ENCODE results near the gene RCVRN. TPM values are rescaled to one million over a fixed set of nuclear protein-coding genes. Genes with fewer than 3 reads are reported as not detected.

Gene RCVRN
- total RNA-seq, 1 donor from 2014 or later, result 0.17 TPM

GRCh38 chr17:9918804-9919352 lies 13.8 kb upstream of the RCVRN start:
- Histone ChIP-seq H3K27me3 (no peaks in the 10 kb centered on the region), H3K36me3 (peaks cover 22% of the 10 kb centered on the region), H3K27ac (no peak overlapping the region), H3K4me3 (no peak overlapping the region), H3K4me1 (no peaks in the 10 kb centered on the region), H3K9me3 (no peaks in the 10 kb centered on the region)
- TF ChIP-seq, protein P1, sequence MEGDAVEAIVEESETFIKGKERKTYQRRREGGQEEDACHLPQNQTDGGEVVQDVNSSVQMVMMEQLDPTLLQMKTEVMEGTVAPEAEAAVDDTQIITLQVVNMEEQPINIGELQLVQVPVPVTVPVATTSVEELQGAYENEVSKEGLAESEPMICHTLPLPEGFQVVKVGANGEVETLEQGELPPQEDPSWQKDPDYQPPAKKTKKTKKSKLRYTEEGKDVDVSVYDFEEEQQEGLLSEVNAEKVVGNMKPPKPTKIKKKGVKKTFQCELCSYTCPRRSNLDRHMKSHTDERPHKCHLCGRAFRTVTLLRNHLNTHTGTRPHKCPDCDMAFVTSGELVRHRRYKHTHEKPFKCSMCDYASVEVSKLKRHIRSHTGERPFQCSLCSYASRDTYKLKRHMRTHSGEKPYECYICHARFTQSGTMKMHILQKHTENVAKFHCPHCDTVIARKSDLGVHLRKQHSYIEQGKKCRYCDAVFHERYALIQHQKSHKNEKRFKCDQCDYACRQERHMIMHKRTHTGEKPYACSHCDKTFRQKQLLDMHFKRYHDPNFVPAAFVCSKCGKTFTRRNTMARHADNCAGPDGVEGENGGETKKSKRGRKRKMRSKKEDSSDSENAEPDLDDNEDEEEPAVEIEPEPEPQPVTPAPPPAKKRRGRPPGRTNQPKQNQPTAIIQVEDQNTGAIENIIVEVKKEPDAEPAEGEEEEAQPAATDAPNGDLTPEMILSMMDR (IDR thresholded peaks at IDR 0.05), result no peak
- ATAC-seq (no peak), DNase-seq (no peak)
- intact Hi-C loops (cut with DNase I), result no loop called here

- H3K36me3 ChIP-seq, result peaks cover 22% of the 10 kb centered on the region
- TF ChIP-seq, protein P1 (IDR thresholded peaks at IDR 0.05), result no peak
- DNase-seq (no peak), ATAC-seq (no peak)
- intact Hi-C loops (cut with DNase I), result no loop called here
- H3K4me1 ChIP-seq, result no peaks in the 10 kb centered on the region
- no peak overlapping the region for H3K27ac ChIP-seq
- H3K9me3 ChIP-seq, result no peaks in the 10 kb centered on the region
- no peaks in the 10 kb centered on the region for H3K27me3 ChIP-seq
- no peak overlapping the region for H3K4me3 ChIP-seq
Measured at GRCh38 chr17:9918352-9918751, 13.3 kb upstream of the RCVRN start.

DNA sequence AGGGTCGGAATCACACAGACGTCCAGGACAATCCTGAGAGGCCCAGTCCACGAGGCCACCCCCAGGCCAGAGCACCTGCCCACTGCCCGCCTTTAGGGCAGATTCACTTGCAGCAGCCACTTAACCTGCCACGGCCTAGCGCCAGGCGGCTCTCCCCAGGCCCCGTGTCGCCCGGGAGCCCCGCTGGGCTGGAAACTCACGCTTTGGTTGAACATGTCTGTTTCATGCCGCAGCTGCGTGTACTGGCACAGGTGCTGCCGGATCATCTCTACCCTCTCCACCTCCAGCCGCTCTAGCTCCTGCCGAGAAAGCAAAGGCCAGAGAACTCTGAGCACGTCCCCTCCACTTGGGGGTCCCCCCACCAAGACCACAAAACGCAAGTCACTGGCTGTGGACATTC lies 12.7 kb upstream of the RCVRN start:
- ATAC-seq (no peak), DNase-seq (no peak)
- peaks cover 22% of the 10 kb centered on the region for H3K36me3 ChIP-seq
- TF ChIP-seq, protein P1 (IDR thresholded peaks at IDR 0.05), result no peak
- H3K9me3 ChIP-seq, result no peaks in the 10 kb centered on the region
- no peaks in the 10 kb centered on the region for H3K4me1 ChIP-seq
- no peak overlapping the region for H3K27ac ChIP-seq
- intact Hi-C loops (cut with DNase I), result no loop called here
- H3K27me3 ChIP-seq, result no peaks in the 10 kb centered on the region
- H3K4me3 ChIP-seq, result no peak overlapping the region

GRCh38 chr17:9917131-9917530 lies 12.1 kb upstream of the RCVRN start:
- H3K27ac ChIP-seq, result no peak overlapping the region
- H3K27me3 ChIP-seq, result no peaks in the 10 kb centered on the region
- no peaks in the 10 kb centered on the region for H3K4me1 ChIP-seq
- TF ChIP-seq, protein P1 (IDR thresholded peaks at IDR 0.05), result no peak
- DNase-seq, result no peak
- H3K4me3 ChIP-seq, result no peak overlapping the region
- intact Hi-C loops (cut with DNase I), result no loop called here
- no peaks in the 10 kb centered on the region for H3K9me3 ChIP-seq
- ATAC-seq, result no peak
- peaks cover 22% of the 10 kb centered on the region for H3K36me3 ChIP-seq

DNA sequence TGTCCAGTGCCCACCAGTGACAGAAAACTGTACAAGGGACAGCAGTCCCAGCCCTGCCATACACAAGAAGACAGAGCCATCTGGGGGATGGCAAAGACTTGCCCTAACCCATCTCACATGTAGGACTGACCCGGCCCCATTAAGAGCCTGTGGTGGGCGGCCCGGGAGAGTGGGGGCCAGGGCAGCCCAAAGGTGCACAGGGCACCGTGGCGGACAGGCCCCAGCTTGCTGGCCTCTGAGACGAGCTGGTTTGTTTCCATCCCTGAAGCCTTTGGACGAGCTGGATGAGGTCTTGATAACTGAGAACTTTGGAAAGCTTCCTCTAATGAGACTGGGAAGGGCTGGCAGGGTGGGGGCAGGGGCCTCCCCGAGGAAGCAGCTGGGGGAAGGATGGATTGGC lies 11.0 kb upstream of the RCVRN start:
- Histone ChIP-seq H3K4me1 (no peaks in the 10 kb centered on the region), H3K4me3 (no peak overlapping the region), H3K27ac (no peak overlapping the region), H3K36me3 (peaks cover 22% of the 10 kb centered on the region), H3K27me3 (no peaks in the 10 kb centered on the region), H3K9me3 (no peaks in the 10 kb centered on the region)
- ATAC-seq, result no peak
- TF ChIP-seq, protein P1 (IDR thresholded peaks at IDR 0.05), result no peak
- intact Hi-C loops (cut with DNase I), result no loop called here
- DNase-seq, result no peak

- intact Hi-C loops (cut with DNase I), result no loop called here
- DNase-seq (no peak), ATAC-seq (no peak)
- TF ChIP-seq, protein P1 (IDR thresholded peaks at IDR 0.05), result no peak
- Histone ChIP-seq H3K9me3 (no peaks in the 10 kb centered on the region), H3K36me3 (peaks cover 8% of the 10 kb centered on the region), H3K4me3 (no peak overlapping the region), H3K27ac (no peak overlapping the region), H3K4me1 (no peaks in the 10 kb centered on the region), H3K27me3 (no peaks in the 10 kb centered on the region)
Measured at GRCh38 chr17:9913476-9913875, 8.4 kb upstream of the RCVRN start.

All from upper lobe of right lung (tissue), 1 donor.